HG03354 (cell line): ENCODE data around the gene NARS2.

ENCODE experiments used
- ATAC-seq: cut with Tn5 transposase; IDR thresholded peaks from one replicate; pipeline ENCODE4 v1.9.1; 2021; ENCODE audit warnings: mild to moderate bottlenecking; ENCODE audit not compliant: unreplicated experiment, poor library complexity, severe bottlenecking

The NARS2 gene

DNA sequence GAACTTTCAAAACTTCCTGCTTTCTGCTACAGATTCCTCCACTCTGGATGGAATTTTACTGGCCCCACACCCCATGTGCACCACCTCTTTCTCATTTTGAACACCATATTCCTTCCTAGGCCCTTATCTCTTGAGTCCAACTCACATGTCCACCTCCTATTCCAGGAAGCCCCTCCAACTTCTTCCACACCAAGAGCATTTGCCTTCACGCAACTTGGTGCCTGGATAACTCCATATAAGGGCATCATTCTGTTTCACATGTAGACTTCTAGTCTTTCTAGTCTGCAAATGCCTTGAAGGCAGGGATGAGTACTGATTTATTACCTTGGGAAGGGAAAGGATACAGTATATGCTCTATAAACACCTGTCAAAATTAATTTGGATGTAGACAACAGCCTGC is 174.5 kb downstream of the NARS2 start:
- ATAC-seq = no peak

GRCh38 chr11:78399136-78399535 is 175.5 kb downstream of the NARS2 start:
- no peak for ATAC-seq

GRCh38 chr11:78398715-78399114 is 175.9 kb downstream of the NARS2 start:
- ATAC-seq = no peak

DNA sequence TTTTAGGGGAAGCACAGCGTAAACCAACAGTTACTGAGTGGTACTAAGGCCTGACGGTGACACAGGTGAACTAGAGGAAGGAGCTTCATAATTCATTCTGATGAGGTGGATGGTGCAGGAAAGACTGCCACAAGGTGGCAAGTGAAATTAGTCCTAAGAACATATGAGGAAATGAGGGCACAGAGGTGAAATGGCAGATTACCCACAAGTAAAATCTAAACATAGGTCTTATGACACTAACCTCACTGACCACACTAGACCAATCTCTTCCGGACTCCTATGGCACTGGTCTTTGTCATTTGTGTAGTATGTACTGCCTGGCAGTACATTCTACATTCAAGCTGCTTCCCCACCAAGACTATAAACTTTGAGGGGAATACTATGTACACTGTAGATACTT is 177.3 kb downstream of the NARS2 start:
- ATAC-seq = peak; percentile 90

DNA sequence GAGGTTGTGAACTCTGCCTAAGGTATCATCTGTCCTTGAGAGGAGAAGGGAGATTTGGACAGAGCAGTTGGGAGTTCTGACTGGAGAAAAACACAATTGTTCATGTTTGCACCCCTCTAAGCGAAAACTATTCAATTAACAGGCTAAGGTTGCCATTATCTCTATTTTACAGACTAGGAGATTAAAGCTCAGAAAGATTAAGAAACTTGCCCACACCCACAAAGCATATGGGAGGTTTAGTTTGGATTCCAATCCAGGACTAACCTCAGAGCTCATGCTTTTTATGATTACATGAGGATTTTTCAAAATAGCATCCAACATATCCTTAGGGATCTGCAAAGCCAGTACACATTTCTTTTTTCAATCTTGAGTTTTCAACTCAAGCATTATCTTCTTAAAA is 179.1 kb downstream of the NARS2 start:
- no peak for ATAC-seq

DNA sequence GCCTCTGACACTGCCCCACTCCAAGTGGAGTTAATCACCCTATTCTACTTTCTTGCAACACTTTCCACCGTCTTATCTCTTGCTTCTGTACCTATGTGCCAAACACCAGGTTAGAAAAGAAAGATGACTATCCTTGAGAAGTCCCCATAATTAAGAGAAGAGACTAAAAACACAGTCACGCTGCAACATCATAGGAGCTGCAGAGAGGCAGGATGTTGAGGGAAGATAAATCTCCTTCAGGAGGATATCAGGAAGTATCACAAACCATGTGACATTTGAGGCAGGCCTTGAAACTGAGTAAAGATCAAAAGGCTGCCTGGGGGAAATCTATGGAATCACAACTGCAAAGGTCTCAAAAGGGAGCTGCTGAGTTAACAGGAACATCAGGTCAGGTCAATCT is 181.8 kb downstream of the NARS2 start:
- no peak for ATAC-seq

DNA sequence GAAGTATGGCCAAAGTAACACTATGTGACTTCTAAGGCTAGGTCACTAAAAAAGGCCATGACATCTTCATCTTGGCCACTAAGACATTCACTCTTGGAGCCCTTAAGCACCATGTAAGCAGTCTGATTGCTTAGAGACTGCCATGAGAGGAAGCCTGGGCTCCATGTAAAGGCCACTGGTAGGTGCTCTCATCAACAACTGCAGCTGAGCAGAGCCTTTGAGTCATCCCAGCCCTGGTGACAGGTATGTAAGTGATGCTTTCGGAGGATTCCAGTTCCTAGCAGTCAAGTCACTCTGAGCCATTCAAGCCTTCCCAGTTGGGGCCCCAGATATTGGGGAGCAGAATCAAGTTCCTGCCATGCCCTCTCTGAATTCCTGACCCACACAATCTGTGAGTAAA is 183.2 kb downstream of the NARS2 start:
- no peak for ATAC-seq

- no peak for ATAC-seq
These were observed 183.9 kb downstream of the NARS2 start for GRCh38 chr11:78390809-78391208.

DNA sequence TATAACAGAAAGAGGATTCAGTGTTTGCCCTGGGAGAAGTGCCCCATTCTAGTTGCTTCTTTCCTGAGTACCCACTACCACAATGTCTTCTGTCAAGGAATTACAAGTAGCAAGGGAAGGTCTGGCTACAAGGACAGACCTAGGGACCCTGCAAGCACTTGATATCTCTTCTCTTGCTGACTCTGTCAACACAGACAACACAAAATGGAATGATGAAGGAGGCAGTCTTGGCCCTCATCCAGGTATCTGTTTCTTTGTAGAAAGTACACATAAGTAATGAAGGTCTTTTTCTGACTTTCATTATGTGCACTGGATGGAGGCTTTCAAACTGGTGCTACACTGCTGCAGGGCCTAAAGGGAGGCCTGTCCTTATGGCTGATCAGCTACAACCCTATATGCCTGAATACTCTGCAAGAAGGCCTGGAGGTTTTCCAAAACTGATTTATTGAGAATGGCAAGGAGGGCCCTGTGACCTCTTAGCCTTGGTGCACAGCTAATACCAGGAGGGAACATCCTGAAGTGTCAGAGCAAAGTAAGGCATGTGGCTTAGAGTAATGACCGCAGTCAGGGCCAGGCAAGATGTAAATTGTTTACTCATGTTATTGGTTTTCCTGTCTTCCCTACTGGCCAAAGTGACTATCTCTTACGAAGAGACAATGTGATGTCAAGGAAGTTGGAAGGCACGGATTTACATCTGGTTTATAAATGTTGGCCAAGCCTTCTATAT is 188.3 kb downstream of the NARS2 start:
- ATAC-seq = no peak
